ENCODE data around the gene KRT40.

Gene KRT40

GRCh38 chr17:41004397-41004796 is 20.3 kb upstream of the KRT40 start:
- Histone ChIP-seq H3K27ac (ENCODE audit: low read length, poor library complexity, severe bottlenecking) (no peak overlapping the region), H3K23ac (ENCODE audit: low read length in 2 of 2) (no peak overlapping the region)
- WGBS: 80% methylated on average over 3 of the region's 3 CpGs

GRCh38 chr17:41003926-41004325 is 19.8 kb upstream of the KRT40 start:
- Histone ChIP-seq H4K91ac (ENCODE audit: low read length) (no peak overlapping the region), H3K4ac (ENCODE audit: low read depth in 1 of 2, low read length in 2 of 2) (no peak overlapping the region), H3K4me1 (ENCODE audit: control insufficient read depth, insufficient read depth, low read depth, low read length) (no peaks in the 10 kb centered on the region), H2AK5ac (ENCODE audit: low read length, severe bottlenecking) (no peak overlapping the region), H3K4me2 (ENCODE audit: low read length, poor library complexity, severe bottlenecking) (no peak overlapping the region), H4K8ac (ENCODE audit: low read length) (no peak overlapping the region), H3K14ac (ENCODE audit: low read length in 2 of 2) (no peak overlapping the region), H2BK5ac (ENCODE audit: low read depth, low read length, poor library complexity, severe bottlenecking) (no peak overlapping the region), H3K4me3 (ENCODE audit: insufficient read depth in 1 of 2, low read depth in 1 of 2, low read length in 2 of 2) (no peak overlapping the region), H3K23ac (ENCODE audit: low read length in 2 of 2) (no peak overlapping the region), H3K9me3 (ENCODE audit: control insufficient read depth, low read length) (no peaks in the 10 kb centered on the region), H3K18ac (ENCODE audit: low read depth in 1 of 2, low read length in 2 of 2) (no peak overlapping the region), H3K36me3 (ENCODE audit: control insufficient read depth in 1 of 2, insufficient read depth in 2 of 2, low read depth in 1 of 2, low read length in 2 of 2) (no peaks in the 10 kb centered on the region), H3K27ac (ENCODE audit: low read length, poor library complexity, severe bottlenecking) (no peak overlapping the region), H2BK120ac (ENCODE audit: low read depth, low read length) (no peak overlapping the region), H2AFZ (ENCODE audit: low read depth, low read length) (no peak overlapping the region), H3K79me1 (replicated peaks; ENCODE audit: low read length, poor library complexity, severe bottlenecking) (no peaks in the 10 kb centered on the region), H2BK12ac (ENCODE audit: low read length in 2 of 2) (no peak overlapping the region), H2BK15ac (ENCODE audit: low read depth, poor library complexity, severe bottlenecking) (no peak overlapping the region), H3K9ac (ENCODE audit: low read length) (no peak overlapping the region), H3K27me3 (ENCODE audit: control insufficient read depth in 1 of 2, insufficient read depth in 1 of 2, low read length in 2 of 2) (no peaks in the 10 kb centered on the region)
- no peak for DNase-seq
- 86% methylated on average over 3 of the region's 4 CpGs for WGBS

More at GRCh38 chr17:41004397-41004796, 20.3 kb upstream of the KRT40 start:
- H2BK12ac ChIP-seq (ENCODE audit: low read length in 2 of 2): no peak overlapping the region
- H3K4me3 ChIP-seq (ENCODE audit: insufficient read depth in 1 of 2, low read depth in 1 of 2, low read length in 2 of 2): no peak overlapping the region
- no peak for DNase-seq
- H3K14ac ChIP-seq (ENCODE audit: low read length in 2 of 2): peak overlapping the region in 1 of 2 experiments; percentile 6
- H3K9ac ChIP-seq (ENCODE audit: low read length): no peak overlapping the region
- H3K27me3 ChIP-seq (ENCODE audit: control insufficient read depth in 1 of 2, insufficient read depth in 1 of 2, low read length in 2 of 2): no peaks in the 10 kb centered on the region
- no peak overlapping the region for H3K4me2 ChIP-seq (ENCODE audit: low read length, poor library complexity, severe bottlenecking)
- no peaks in the 10 kb centered on the region for H3K36me3 ChIP-seq (ENCODE audit: control insufficient read depth in 1 of 2, insufficient read depth in 2 of 2, low read depth in 1 of 2, low read length in 2 of 2)
- no peak overlapping the region for H4K91ac ChIP-seq (ENCODE audit: low read length)
- H3K4ac ChIP-seq (ENCODE audit: low read depth in 1 of 2, low read length in 2 of 2): no peak overlapping the region
- H2BK5ac ChIP-seq (ENCODE audit: low read depth, low read length, poor library complexity, severe bottlenecking): no peak overlapping the region
- no peak overlapping the region for H2BK15ac ChIP-seq (ENCODE audit: low read depth, poor library complexity, severe bottlenecking)
- no peak overlapping the region for H2AFZ ChIP-seq (ENCODE audit: low read depth, low read length)
- no peak overlapping the region for H2BK120ac ChIP-seq (ENCODE audit: low read depth, low read length)
- no peaks in the 10 kb centered on the region for H3K4me1 ChIP-seq (ENCODE audit: control insufficient read depth, insufficient read depth, low read depth, low read length)
- H2AK5ac ChIP-seq (ENCODE audit: low read length, severe bottlenecking): no peak overlapping the region
- H4K8ac ChIP-seq (ENCODE audit: low read length): no peak overlapping the region
- H3K9me3 ChIP-seq (ENCODE audit: control insufficient read depth, low read length): no peaks in the 10 kb centered on the region
- no peaks in the 10 kb centered on the region for H3K79me1 ChIP-seq (replicated peaks; ENCODE audit: low read length, poor library complexity, severe bottlenecking)
- H3K18ac ChIP-seq (ENCODE audit: low read depth in 1 of 2, low read length in 2 of 2): no peak overlapping the region

- H2AFZ ChIP-seq (ENCODE audit: low read depth, low read length): no peak overlapping the region
- no peak for DNase-seq
- no peak overlapping the region for H2BK5ac ChIP-seq (ENCODE audit: low read depth, low read length, poor library complexity, severe bottlenecking)
- no peak overlapping the region for H2BK12ac ChIP-seq (ENCODE audit: low read length in 2 of 2)
- no peak overlapping the region for H3K9ac ChIP-seq (ENCODE audit: low read length)
- H4K8ac ChIP-seq (ENCODE audit: low read length): no peak overlapping the region
- no peak overlapping the region for H2BK15ac ChIP-seq (ENCODE audit: low read depth, poor library complexity, severe bottlenecking)
- no peak overlapping the region for H3K4me2 ChIP-seq (ENCODE audit: low read length, poor library complexity, severe bottlenecking)
- no peak overlapping the region for H3K14ac ChIP-seq (ENCODE audit: low read length in 2 of 2)
- no peaks in the 10 kb centered on the region for H3K9me3 ChIP-seq (ENCODE audit: control insufficient read depth, low read length)
- H2AK5ac ChIP-seq (ENCODE audit: low read length, severe bottlenecking): no peak overlapping the region
- no peak overlapping the region for H3K27ac ChIP-seq (ENCODE audit: low read length, poor library complexity, severe bottlenecking)
- H3K4me1 ChIP-seq (ENCODE audit: control insufficient read depth, insufficient read depth, low read depth, low read length): no peaks in the 10 kb centered on the region
- no peak overlapping the region for H3K18ac ChIP-seq (ENCODE audit: low read depth in 1 of 2, low read length in 2 of 2)
- H3K23ac ChIP-seq (ENCODE audit: low read length in 2 of 2): no peak overlapping the region
- H3K36me3 ChIP-seq (ENCODE audit: control insufficient read depth in 1 of 2, insufficient read depth in 2 of 2, low read depth in 1 of 2, low read length in 2 of 2): no peaks in the 10 kb centered on the region
- no peaks in the 10 kb centered on the region for H3K79me1 ChIP-seq (replicated peaks; ENCODE audit: low read length, poor library complexity, severe bottlenecking)
- H3K27me3 ChIP-seq (ENCODE audit: control insufficient read depth in 1 of 2, insufficient read depth in 1 of 2, low read length in 2 of 2): no peaks in the 10 kb centered on the region
- H4K91ac ChIP-seq (ENCODE audit: low read length): no peak overlapping the region
- 45% methylated on average over 4 of the region's 5 CpGs for WGBS
- H2BK120ac ChIP-seq (ENCODE audit: low read depth, low read length): no peak overlapping the region
- no peak overlapping the region for H3K4ac ChIP-seq (ENCODE audit: low read depth in 1 of 2, low read length in 2 of 2)
- H3K4me3 ChIP-seq (ENCODE audit: insufficient read depth in 1 of 2, low read depth in 1 of 2, low read length in 2 of 2): no peak overlapping the region
Observed at GRCh38 chr17:41002814-41003213, 18.7 kb upstream of the KRT40 start.

GRCh38 chr17:41001795-41002194 is 17.7 kb upstream of the KRT40 start:
- no peak overlapping the region for H4K8ac ChIP-seq (ENCODE audit: low read length)
- no peak overlapping the region for H2BK12ac ChIP-seq (ENCODE audit: low read length in 2 of 2)
- H3K14ac ChIP-seq (ENCODE audit: low read length in 2 of 2): no peak overlapping the region
- H3K36me3 ChIP-seq (ENCODE audit: control insufficient read depth in 1 of 2, insufficient read depth in 2 of 2, low read depth in 1 of 2, low read length in 2 of 2): no peaks in the 10 kb centered on the region
- H3K27ac ChIP-seq (ENCODE audit: low read length, poor library complexity, severe bottlenecking): no peak overlapping the region
- H3K4me1 ChIP-seq (ENCODE audit: control insufficient read depth, insufficient read depth, low read depth, low read length): no peaks in the 10 kb centered on the region
- H3K23ac ChIP-seq (ENCODE audit: low read length in 2 of 2): no peak overlapping the region
- no peak overlapping the region for H3K4ac ChIP-seq (ENCODE audit: low read depth in 1 of 2, low read length in 2 of 2)
- no peak for DNase-seq
- no peaks in the 10 kb centered on the region for H3K9me3 ChIP-seq (ENCODE audit: control insufficient read depth, low read length)
- H3K4me3 ChIP-seq (ENCODE audit: insufficient read depth in 1 of 2, low read depth in 1 of 2, low read length in 2 of 2): no peak overlapping the region
- no peak overlapping the region for H3K4me2 ChIP-seq (ENCODE audit: low read length, poor library complexity, severe bottlenecking)
- H2BK5ac ChIP-seq (ENCODE audit: low read depth, low read length, poor library complexity, severe bottlenecking): no peak overlapping the region
- no peak overlapping the region for H2BK15ac ChIP-seq (ENCODE audit: low read depth, poor library complexity, severe bottlenecking)
- no peak overlapping the region for H2AFZ ChIP-seq (ENCODE audit: low read depth, low read length)
- no peaks in the 10 kb centered on the region for H3K27me3 ChIP-seq (ENCODE audit: control insufficient read depth in 1 of 2, insufficient read depth in 1 of 2, low read length in 2 of 2)
- no peak overlapping the region for H2AK5ac ChIP-seq (ENCODE audit: low read length, severe bottlenecking)
- H3K9ac ChIP-seq (ENCODE audit: low read length): no peak overlapping the region
- WGBS: 94% methylated on average over 4 of the region's 4 CpGs
- no peak overlapping the region for H4K91ac ChIP-seq (ENCODE audit: low read length)
- no peaks in the 10 kb centered on the region for H3K79me1 ChIP-seq (replicated peaks; ENCODE audit: low read length, poor library complexity, severe bottlenecking)
- H2BK120ac ChIP-seq (ENCODE audit: low read depth, low read length): no peak overlapping the region
- H3K18ac ChIP-seq (ENCODE audit: low read depth in 1 of 2, low read length in 2 of 2): no peak overlapping the region
